HL-60 (cell line): ENCODE measurements around the gene ETV3L.

Experiments used
- DNase-seq, 2 experiments: peaks; one replicate each; pipeline ENCODE4 v3.0.0-alpha.2; 2010 to 2020; ENCODE audit warnings: low read depth in 1 of 2, low spot score in 1 of 2
- H3K27ac ChIP-seq: fragments of 250-450 bp; sonication (Bioruptor Pico); replicated peaks from 2 replicates; pipeline ENCODE4 v1.5.1; 2020; ENCODE audit warnings: mild to moderate bottlenecking, moderate library complexity
- H3K27me3 ChIP-seq: fragments of 250-450 bp; sonication (Bioruptor Pico); 2 replicates; pipeline ENCODE4 v1.5.1; 2021; ENCODE audit warnings: mild to moderate bottlenecking, moderate library complexity; ENCODE audit not compliant: insufficient read depth, poor library complexity, severe bottlenecking
- H3K4me3 ChIP-seq: replicated peaks from 2 replicates; pipeline ENCODE4 v1.5.1; 2011; ENCODE audit warnings: mild to moderate bottlenecking, control low read depth, low read length; ENCODE audit not compliant: insufficient read depth
- GABPA ChIP-seq: IDR thresholded peaks from 2 replicates; pipeline ENCODE4 v1.6.1; 2012; ENCODE audit warnings: low read depth
- POLR2AphosphoS5 ChIP-seq: IDR thresholded peaks from 2 replicates; pipeline ENCODE4 v1.6.1; 2012; ENCODE audit warnings: low read depth
- SPI1 ChIP-seq: IDR thresholded peaks from 2 replicates; pipeline ENCODE4 v1.6.1; 2012; ENCODE audit warnings: low read depth, mild to moderate bottlenecking, borderline replicate concordance
- TF ChIP-seq, protein P1 (sequence below): IDR thresholded peaks from one replicate; pipeline ENCODE4 v1.5.1; 2011; ENCODE audit warnings: low read length, control low read depth, inconsistent platforms; ENCODE audit not compliant: insufficient read depth
- TF ChIP-seq, protein P2 (sequence below): IDR thresholded peaks from 2 replicates; pipeline ENCODE4 v1.6.1; 2012; ENCODE audit warnings: low read depth; ENCODE audit not compliant: insufficient replicate concordance

ETV3L gene

DNA sequence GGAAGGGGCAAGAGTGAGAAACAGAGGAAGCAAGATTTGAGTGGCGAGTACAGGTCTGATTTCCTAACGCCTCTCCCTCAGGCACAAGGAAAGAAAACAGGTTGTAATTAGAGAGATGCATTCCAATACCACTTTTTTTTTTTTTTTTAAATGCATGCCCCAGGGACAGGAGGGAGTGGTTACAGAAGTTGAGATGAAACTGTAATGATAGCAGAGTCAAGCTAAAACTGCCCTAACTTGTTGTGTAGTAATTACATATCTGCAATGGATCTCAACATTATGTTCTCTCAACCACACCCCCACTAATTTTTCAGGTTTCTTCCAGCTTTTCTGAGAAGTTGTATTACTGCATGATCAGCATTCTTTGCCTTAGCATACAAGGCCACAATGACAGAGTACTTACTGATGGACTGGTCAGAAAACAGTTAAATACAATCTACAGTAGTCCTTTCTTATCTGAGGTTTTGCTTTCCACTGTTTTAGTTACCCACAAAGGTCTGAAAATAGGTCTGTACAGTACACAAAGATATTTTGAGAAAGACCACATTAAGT is 33.1 kb upstream of the ETV3L start:
- TF ChIP-seq GABPA (no peak), SPI1 (no peak), POLR2AphosphoS5 (no peak)
- TF ChIP-seq, protein P1, sequence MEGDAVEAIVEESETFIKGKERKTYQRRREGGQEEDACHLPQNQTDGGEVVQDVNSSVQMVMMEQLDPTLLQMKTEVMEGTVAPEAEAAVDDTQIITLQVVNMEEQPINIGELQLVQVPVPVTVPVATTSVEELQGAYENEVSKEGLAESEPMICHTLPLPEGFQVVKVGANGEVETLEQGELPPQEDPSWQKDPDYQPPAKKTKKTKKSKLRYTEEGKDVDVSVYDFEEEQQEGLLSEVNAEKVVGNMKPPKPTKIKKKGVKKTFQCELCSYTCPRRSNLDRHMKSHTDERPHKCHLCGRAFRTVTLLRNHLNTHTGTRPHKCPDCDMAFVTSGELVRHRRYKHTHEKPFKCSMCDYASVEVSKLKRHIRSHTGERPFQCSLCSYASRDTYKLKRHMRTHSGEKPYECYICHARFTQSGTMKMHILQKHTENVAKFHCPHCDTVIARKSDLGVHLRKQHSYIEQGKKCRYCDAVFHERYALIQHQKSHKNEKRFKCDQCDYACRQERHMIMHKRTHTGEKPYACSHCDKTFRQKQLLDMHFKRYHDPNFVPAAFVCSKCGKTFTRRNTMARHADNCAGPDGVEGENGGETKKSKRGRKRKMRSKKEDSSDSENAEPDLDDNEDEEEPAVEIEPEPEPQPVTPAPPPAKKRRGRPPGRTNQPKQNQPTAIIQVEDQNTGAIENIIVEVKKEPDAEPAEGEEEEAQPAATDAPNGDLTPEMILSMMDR, result no peak
- TF ChIP-seq, protein P2, sequence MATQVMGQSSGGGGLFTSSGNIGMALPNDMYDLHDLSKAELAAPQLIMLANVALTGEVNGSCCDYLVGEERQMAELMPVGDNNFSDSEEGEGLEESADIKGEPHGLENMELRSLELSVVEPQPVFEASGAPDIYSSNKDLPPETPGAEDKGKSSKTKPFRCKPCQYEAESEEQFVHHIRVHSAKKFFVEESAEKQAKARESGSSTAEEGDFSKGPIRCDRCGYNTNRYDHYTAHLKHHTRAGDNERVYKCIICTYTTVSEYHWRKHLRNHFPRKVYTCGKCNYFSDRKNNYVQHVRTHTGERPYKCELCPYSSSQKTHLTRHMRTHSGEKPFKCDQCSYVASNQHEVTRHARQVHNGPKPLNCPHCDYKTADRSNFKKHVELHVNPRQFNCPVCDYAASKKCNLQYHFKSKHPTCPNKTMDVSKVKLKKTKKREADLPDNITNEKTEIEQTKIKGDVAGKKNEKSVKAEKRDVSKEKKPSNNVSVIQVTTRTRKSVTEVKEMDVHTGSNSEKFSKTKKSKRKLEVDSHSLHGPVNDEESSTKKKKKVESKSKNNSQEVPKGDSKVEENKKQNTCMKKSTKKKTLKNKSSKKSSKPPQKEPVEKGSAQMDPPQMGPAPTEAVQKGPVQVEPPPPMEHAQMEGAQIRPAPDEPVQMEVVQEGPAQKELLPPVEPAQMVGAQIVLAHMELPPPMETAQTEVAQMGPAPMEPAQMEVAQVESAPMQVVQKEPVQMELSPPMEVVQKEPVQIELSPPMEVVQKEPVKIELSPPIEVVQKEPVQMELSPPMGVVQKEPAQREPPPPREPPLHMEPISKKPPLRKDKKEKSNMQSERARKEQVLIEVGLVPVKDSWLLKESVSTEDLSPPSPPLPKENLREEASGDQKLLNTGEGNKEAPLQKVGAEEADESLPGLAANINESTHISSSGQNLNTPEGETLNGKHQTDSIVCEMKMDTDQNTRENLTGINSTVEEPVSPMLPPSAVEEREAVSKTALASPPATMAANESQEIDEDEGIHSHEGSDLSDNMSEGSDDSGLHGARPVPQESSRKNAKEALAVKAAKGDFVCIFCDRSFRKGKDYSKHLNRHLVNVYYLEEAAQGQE, result no peak
- DNase-seq, result no peak
- H3K27ac ChIP-seq, result no peak overlapping the region
- H3K27me3 ChIP-seq, result no peaks in the 10 kb centered on the region
- no peak overlapping the region for H3K4me3 ChIP-seq

DNA sequence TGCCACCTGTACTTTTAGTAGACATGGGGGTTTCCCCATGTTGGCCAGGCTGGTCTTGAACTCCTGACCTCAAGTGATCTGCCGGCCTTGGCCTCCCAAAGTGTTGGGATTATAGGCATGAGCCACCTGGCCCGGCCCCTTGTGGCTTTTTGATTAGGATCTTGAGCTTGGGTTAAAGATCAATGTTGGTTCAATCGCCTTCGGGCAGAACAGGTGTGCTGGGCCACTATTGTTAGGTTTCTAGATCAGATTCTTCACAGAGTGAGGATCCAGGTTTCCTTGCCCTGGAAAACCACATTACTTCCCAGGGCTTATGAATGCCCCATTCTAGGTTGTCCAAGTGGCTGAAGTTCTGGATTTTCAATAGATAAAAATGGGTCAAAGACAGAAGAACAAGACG is 32.5 kb upstream of the ETV3L start:
- Histone ChIP-seq H3K27ac (no peak overlapping the region), H3K27me3 (no peaks in the 10 kb centered on the region), H3K4me3 (no peak overlapping the region)
- TF ChIP-seq POLR2AphosphoS5 (no peak), SPI1 (no peak)
- TF ChIP-seq, protein P1, result no peak
- no peak for DNase-seq

DNA sequence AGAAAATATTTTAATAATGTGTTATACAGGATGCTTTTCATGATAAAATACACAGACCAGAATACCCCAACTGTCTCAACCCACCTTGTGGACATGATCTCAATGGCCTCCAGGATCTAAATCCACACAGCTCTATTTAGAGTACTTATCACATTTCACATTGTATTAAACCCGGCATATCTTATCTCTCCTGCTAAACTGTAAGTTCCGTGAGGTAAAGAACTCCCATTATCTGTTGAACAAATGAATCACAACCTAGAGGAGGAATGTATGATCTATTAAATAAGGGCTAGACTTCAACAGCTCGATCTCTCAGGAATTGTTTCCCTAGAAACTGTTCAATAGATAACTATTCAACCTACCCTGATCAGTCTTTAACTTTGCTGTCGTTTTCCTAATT is 31.7 kb upstream of the ETV3L start:
- Histone ChIP-seq H3K4me3 (no peak overlapping the region), H3K27ac (no peak overlapping the region), H3K27me3 (no peaks in the 10 kb centered on the region)
- no peak for DNase-seq
- TF ChIP-seq GABPA (no peak), POLR2AphosphoS5 (no peak), SPI1 (no peak)
- TF ChIP-seq, protein P1, result no peak
- TF ChIP-seq, protein P2, result no peak

DNA sequence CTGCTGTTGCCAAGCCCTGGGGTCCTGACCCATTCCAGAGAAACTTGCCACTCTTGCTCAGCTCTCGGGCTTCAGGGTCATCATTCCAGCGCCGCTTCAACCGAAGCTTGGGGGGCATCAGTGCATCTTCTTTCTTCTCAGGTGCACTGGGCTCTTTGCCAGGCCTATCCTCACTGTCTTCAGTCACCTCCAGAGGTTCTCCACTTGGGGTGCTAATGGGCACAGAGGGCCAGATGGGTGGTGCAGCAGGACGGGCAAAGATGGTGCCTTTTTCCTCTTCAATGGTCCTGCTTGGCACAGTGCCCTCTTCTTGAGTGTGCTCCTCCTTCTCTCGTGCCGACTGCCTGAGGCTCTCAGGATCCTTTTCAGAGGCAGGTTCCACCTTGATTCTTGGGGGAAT is 25.2 kb upstream of the ETV3L start:
- H3K27me3 ChIP-seq, result no peaks in the 10 kb centered on the region
- DNase-seq, result no peak
- H3K27ac ChIP-seq, result no peak overlapping the region
- H3K4me3 ChIP-seq, result no peak overlapping the region
- TF ChIP-seq SPI1 (no peak), POLR2AphosphoS5 (no peak), GABPA (no peak)
- TF ChIP-seq, protein P1, result no peak
- TF ChIP-seq, protein P2, result no peak
